CD4-positive, CD25-positive, alpha-beta regulatory T cell (primary cell): ENCODE results near the gene NEU4. TPM values are rescaled to one million over a fixed set of nuclear protein-coding genes. Genes with fewer than 3 reads are reported as not detected.

Experiments
- ATAC-seq, 2 donors: fragments of 150-1000 bp; cut with Tn5 transposase; one replicate each; pipeline ENCODE4 v1.10.0; 2021; ENCODE audit warnings: low read depth in 2 of 2, moderate number of reproducible peaks in 2 of 2, moderate library complexity in 1 of 2
- DNase-seq, 3 donors: peaks; one replicate each; pipeline versions ENCODE4 v3.0.0 to v3.0.0-alpha.2; 2012 to 2022; ENCODE audit warnings: mixed read lengths in 1 of 3
- H3K27ac ChIP-seq: one replicate; pipeline ENCODE4 v1.7.0; 2013; ENCODE audit warnings: mild to moderate bottlenecking, low read length; ENCODE audit not compliant: insufficient read depth, poor library complexity, severe bottlenecking
- H3K27me3 ChIP-seq: one replicate; pipeline ENCODE4 v1.7.0; 2013; ENCODE audit warnings: low read length; ENCODE audit not compliant: control insufficient read depth, insufficient read depth
- H3K36me3 ChIP-seq: one replicate; pipeline ENCODE4 v1.7.0; 2013; ENCODE audit warnings: mild to moderate bottlenecking, low read length, moderate library complexity; ENCODE audit not compliant: control insufficient read depth, insufficient read depth
- H3K4me1 ChIP-seq: 2 replicates; pipeline ENCODE4 v1.7.0; 2013; ENCODE audit warnings: mild to moderate bottlenecking, low read length; ENCODE audit not compliant: insufficient read depth, control insufficient read depth, poor library complexity, severe bottlenecking
- H3K4me3 ChIP-seq: one replicate; pipeline ENCODE4 v1.7.0; 2013; ENCODE audit warnings: low read depth, mild to moderate bottlenecking, low read length, moderate library complexity
- H3K9me3 ChIP-seq, 2 experiments: 1 replicate in 1 of 2; 2 replicates in 1 of 2; pipeline ENCODE4 v1.7.0; 2013; ENCODE audit warnings: low read length in 2 of 2, mild to moderate bottlenecking in 1 of 2, moderate library complexity in 1 of 2; ENCODE audit not compliant: control insufficient read depth in 2 of 2
- H3K27ac Mint-ChIP-seq, 3 donors: one replicate each; pipeline ENCODE4 v1.8.0; 2020 to 2022; ENCODE audit warnings: mild to moderate bottlenecking in 3 of 3, mixed read lengths in 3 of 3, moderate library complexity in 2 of 3
- H3K27me3 Mint-ChIP-seq: one replicate; pipeline ENCODE4 v1.8.0; 2022; ENCODE audit warnings: mild to moderate bottlenecking, mixed read lengths
- H3K36me3 Mint-ChIP-seq: one replicate; pipeline ENCODE4 v1.8.0; 2020; ENCODE audit warnings: mixed read lengths
- H3K4me1 Mint-ChIP-seq, 4 donors: one replicate each; pipeline ENCODE4 v1.8.0; 2020 to 2022; ENCODE audit warnings: mixed read lengths in 4 of 4, mild to moderate bottlenecking in 1 of 4
- H3K4me3 Mint-ChIP-seq, 4 donors: one replicate each; pipeline ENCODE4 v1.8.0; 2020 to 2022; ENCODE audit warnings: mild to moderate bottlenecking in 4 of 4, mixed read lengths in 4 of 4, moderate library complexity in 3 of 4
- H3K9me3 Mint-ChIP-seq, 7 donors: one replicate each; pipeline ENCODE4 v1.8.0; 2020 to 2022; ENCODE audit warnings: mixed read lengths in 7 of 7, mild to moderate bottlenecking in 3 of 7, moderate library complexity in 2 of 7
- polyA plus RNA-seq, 4 donors: library from polyadenylated mRNA; unstranded; fragments of 300-500 nt; fragmentation: Illumina TruSeq; gene quantifications; one replicate each; pipeline ENCODE4 v1.2.3, GENCODE V29; 2021
- total RNA-seq: library from RNA; stranded (reverse); gene quantifications from one replicate; pipeline ENCODE4 v1.2.3, GENCODE V29; 2022

The NEU4 gene
- total and polyA plus RNA-seq, 5 donors from 2014 or later: 0.16 to 3.8 (median 0.67) TPM; not detected in 2

- peak overlapping the region; percentile 10 for H3K4me3 ChIP-seq
- H3K9me3 ChIP-seq: no peaks in the 10 kb centered on the region
- H3K4me3 Mint-ChIP-seq: peak overlapping the region; percentile 40 to 86 (median 77)
These were observed 55.3 kb downstream of the NEU4 start for GRCh38 chr2:241864168-241864849.

GRCh38 chr2:241864850-241865213 is 55.8 kb downstream of the NEU4 start:
- Mint-ChIP-seq H3K27ac (peak overlapping the region in 2 of 3 donors; percentile 88 to 91), H3K4me3 (peak overlapping the region in 1 of 4 donors; percentile 54), H3K4me1 (peaks cover 8 to 75% (median 32%) of the 10 kb centered on the region in 4 donors), H3K36me3 (no peaks in the 10 kb centered on the region), H3K9me3 (peaks cover 0 to 4% (median 0%) of the 10 kb centered on the region in 7 donors), H3K27me3 (no peaks in the 10 kb centered on the region)
- no peaks in the 10 kb centered on the region for H3K9me3 ChIP-seq
- ATAC-seq (no peak), DNase-seq (no peak)
- no peaks in the 10 kb centered on the region for H3K27me3 ChIP-seq
- no peak overlapping the region for H3K4me3 ChIP-seq
- peaks cover 49% of the 10 kb centered on the region for H3K4me1 ChIP-seq
- no peak overlapping the region for H3K27ac ChIP-seq
- no peaks in the 10 kb centered on the region for H3K36me3 ChIP-seq

More at GRCh38 chr2:241864168-241864849, 55.3 kb downstream of the NEU4 start:
- H3K4me1 ChIP-seq: peaks cover 54% of the 10 kb centered on the region
- H3K27ac ChIP-seq: no peak overlapping the region
- Mint-ChIP-seq H3K9me3 (peaks cover 0 to 4% (median 0%) of the 10 kb centered on the region in 7 donors), H3K36me3 (no peaks in the 10 kb centered on the region), H3K4me1 (peaks cover 11 to 77% (median 36%) of the 10 kb centered on the region in 4 donors), H3K27ac (peak overlapping the region; percentile 86 to 94 (median 91)), H3K27me3 (no peaks in the 10 kb centered on the region)
- no peaks in the 10 kb centered on the region for H3K36me3 ChIP-seq
- H3K27me3 ChIP-seq: no peaks in the 10 kb centered on the region
- DNase-seq: no peak
- no peak for ATAC-seq

GRCh38 chr2:241865416-241865956 is 56.5 kb downstream of the NEU4 start:
- Histone ChIP-seq H3K27ac (no peak overlapping the region), H3K36me3 (no peaks in the 10 kb centered on the region), H3K4me3 (no peak overlapping the region), H3K9me3 (no peaks in the 10 kb centered on the region), H3K27me3 (no peaks in the 10 kb centered on the region), H3K4me1 (peaks cover 42% of the 10 kb centered on the region)
- DNase-seq: no peak
- Mint-ChIP-seq H3K4me3 (peak overlapping the region in 2 of 4 donors; percentile 38 to 54), H3K27ac (peak overlapping the region in 2 of 3 donors; percentile 79 to 88), H3K4me1 (peaks cover 8 to 70% (median 30%) of the 10 kb centered on the region in 4 donors), H3K9me3 (peaks cover 0 to 4% (median 0%) of the 10 kb centered on the region in 7 donors), H3K27me3 (no peaks in the 10 kb centered on the region), H3K36me3 (no peaks in the 10 kb centered on the region)
- ATAC-seq: no peak

GRCh38 chr2:241865957-241866789 is 57.2 kb downstream of the NEU4 start:
- H3K4me1 ChIP-seq: peaks cover 38% of the 10 kb centered on the region
- H3K27me3 ChIP-seq: no peaks in the 10 kb centered on the region
- no peaks in the 10 kb centered on the region for H3K9me3 ChIP-seq
- no peak overlapping the region for H3K27ac ChIP-seq
- no peaks in the 10 kb centered on the region for H3K36me3 ChIP-seq
- Mint-ChIP-seq H3K36me3 (no peaks in the 10 kb centered on the region), H3K4me3 (peak overlapping the region in 1 of 4 donors; percentile 38), H3K4me1 (peaks cover 8 to 66% (median 30%) of the 10 kb centered on the region in 4 donors), H3K27me3 (no peaks in the 10 kb centered on the region), H3K9me3 (peaks cover 0 to 2% (median 1%) of the 10 kb centered on the region in 7 donors), H3K27ac (peak overlapping the region in 1 of 3 donors; percentile 79)
- ATAC-seq (no peak), DNase-seq (peak in 1 of 3 donors; percentile 41)
- no peak overlapping the region for H3K4me3 ChIP-seq

Other genes with a start within 250 kb of the NEU4 start
- gene THAP4, start 172.0 kb upstream of the NEU4 start, total RNA-seq: 47.8 TPM
- gene THAP4, start 172.0 kb upstream of the NEU4 start, polyA plus RNA-seq: 10 to 100 TPM; 37.5 to 42.8 (median 39.6) TPM
- 158 TPM for gene ATG4B, start 171.5 kb upstream of the NEU4 start, total RNA-seq
- 10 to 100 TPM; 43.7 to 59.6 (median 56.2) TPM for gene ATG4B, start 171.5 kb upstream of the NEU4 start, polyA plus RNA-seq
- gene DTYMK, start 122.4 kb upstream of the NEU4 start, total RNA-seq: 13.1 TPM
- gene DTYMK, start 122.4 kb upstream of the NEU4 start, polyA plus RNA-seq: 10 to 100 TPM; 32.2 to 45.6 (median 39.9) TPM
- gene ING5, start 107.2 kb upstream of the NEU4 start, total RNA-seq: 64.8 TPM
- gene ING5, start 107.2 kb upstream of the NEU4 start, polyA plus RNA-seq: 10 to 100 TPM; 16.7 to 27.3 (median 19.1) TPM
- 38.4 TPM for gene D2HGDH, start 74.6 kb upstream of the NEU4 start, total RNA-seq
- gene D2HGDH, start 74.6 kb upstream of the NEU4 start, polyA plus RNA-seq: 1 to 10 TPM in 3 of 4 donors, under 1 TPM in 1; 0.73 to 3.7 (median 3.0) TPM
- gene GAL3ST2, start 32.4 kb upstream of the NEU4 start, total RNA-seq: 1.1 TPM
- not detected for gene GAL3ST2, start 32.4 kb upstream of the NEU4 start, polyA plus RNA-seq
- 12.3 TPM for gene PDCD1, start 49.7 kb downstream of the NEU4 start, total RNA-seq
- gene PDCD1, start 49.7 kb downstream of the NEU4 start, polyA plus RNA-seq: 1 to 10 TPM; 6.0 to 8.6 (median 6.6) TPM
- gene RTP5, start 60.5 kb downstream of the NEU4 start, total RNA-seq: 0.44 TPM
- gene RTP5, start 60.5 kb downstream of the NEU4 start, polyA plus RNA-seq: not detected